COLO668 (cell line): ENCODE measurements around the gene RNF207.

Experiments used
- DNase-seq: peaks from one replicate; lab custom pipeline; 2025; ENCODE audit not compliant: unreplicated experiment; lab: John Stamatoyannopoulos, UW

RNF207 gene

GRCh38 chr1:6224718-6225117 is 18.8 kb downstream of the RNF207 start:
- DNase-seq = no peak

GRCh38 chr1:6225651-6226050 is 19.7 kb downstream of the RNF207 start:
- no peak for DNase-seq

GRCh38 chr1:6233376-6233775 is 27.5 kb downstream of the RNF207 start:
- no peak for DNase-seq

DNA sequence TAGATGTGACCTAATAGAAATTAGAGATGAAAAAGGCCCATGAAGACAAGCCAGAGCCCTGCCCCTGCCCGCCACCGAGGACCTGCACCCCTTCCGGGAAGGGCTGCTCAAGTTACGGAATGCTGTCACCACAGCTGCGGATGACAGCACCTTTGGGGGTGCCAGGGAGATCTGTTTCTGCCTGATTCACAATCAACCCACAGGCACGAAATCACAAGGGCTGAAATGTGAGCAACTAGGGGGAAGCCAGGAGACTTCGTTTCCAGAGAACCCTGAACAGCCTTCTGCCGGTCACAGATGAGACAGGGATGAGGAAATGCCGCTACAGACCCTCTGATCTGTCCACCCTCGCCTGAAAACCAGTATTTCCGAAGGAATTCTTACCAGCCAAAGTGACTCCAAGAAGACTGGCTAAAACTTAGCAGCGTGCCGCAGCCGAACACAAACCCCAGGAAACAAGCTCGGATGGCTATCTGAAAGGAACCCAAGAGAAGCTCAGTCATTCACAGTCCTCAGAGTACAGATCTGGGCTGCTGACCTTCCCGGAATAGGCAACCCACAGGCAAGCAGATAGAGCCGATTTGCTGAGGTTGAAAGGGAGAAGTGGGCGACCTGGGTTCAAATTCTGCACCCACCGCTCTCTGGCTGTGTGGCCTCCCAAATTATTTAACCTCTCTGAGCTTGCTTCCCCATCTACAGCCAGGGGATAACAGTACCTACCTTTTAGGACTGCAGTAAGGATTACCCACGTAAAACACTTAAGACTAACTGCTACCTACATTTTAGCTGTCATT is 28.8 kb downstream of the RNF207 start:
- DNase-seq = peak; percentile 74

DNA sequence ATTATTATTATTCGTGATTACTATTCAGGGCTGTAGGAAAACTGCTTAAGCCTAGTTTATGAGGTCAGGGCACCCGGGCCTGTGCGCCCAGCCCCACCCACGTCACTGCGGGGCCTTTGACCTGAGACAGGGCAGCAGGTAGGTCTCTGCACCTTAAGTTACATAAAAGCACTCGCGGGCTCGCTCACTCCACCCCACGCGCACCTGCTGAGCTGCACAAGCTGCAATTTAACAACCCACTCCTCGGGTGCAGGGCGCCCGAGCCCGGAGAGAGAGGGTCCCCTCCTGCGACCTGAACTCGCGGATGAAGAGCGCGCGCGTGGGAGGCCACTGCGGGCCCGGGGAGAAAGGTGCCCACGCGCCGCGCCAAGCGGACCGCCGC is 29.4 kb downstream of the RNF207 start:
- peak; percentile 74 for DNase-seq

DNA sequence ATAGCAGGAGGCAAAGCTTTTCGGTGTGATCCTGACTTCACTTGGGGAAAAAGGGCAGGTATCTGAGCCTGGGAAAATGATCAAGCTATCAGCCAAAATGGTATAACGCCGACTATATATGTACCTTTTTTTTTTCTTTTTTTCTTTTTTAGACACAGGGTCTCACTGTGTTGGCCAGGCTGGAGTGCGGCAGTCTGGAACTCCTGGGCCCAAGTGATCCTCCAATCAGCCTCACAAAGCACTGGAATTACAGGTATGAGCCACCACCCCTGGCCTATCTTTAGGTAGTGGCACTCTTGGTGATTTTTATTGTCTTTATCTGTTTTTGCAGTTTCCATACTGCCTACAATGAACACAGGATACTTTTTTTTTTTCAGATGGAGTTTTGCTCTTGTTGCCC is 31.2 kb downstream of the RNF207 start:
- no peak for DNase-seq

GRCh38 chr1:6239213-6239752 is 33.4 kb downstream of the RNF207 start:
- no peak for DNase-seq

DNA sequence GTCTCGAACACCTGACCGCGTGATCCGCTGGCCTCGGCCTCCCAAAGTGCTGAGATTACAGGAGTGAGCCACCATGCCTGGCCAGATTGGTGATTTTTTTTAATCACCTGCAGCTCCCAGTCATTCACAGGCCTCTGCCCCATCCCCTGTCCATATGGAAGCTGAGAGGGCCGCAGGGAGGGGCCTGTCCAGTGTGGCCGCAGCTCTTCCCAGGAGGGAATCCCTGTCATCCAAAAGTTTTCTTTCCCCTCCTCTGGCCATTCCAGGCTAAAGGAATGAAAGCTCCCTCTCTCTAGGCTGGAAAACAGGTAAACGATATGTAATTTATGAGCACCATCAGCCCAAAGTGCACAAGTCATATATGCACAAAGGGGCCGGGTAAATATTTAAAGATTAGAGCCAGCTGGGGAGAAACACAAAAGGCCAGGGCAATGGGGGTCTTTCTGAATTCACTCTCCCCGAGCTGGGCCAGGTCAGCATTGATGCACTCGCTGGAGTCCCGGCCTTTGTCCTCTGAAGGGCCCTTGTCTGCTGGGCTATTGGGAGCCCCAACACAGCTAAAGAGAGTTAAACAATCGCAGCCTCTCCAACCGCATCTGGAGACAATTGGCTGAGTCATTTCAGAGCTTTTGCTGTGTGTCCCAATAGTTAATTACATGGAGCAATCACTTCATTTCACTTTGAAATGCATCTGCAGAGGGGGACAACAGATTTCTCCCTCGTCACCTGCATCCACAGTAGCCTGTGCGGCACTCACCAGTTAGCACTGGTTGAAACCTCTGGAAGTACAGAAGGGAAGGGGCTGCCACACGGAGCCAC is 34.2 kb downstream of the RNF207 start:
- peak; percentile 78 for DNase-seq

GRCh38 chr1:6241107-6241886 is 35.4 kb downstream of the RNF207 start:
- DNase-seq = no peak

DNA sequence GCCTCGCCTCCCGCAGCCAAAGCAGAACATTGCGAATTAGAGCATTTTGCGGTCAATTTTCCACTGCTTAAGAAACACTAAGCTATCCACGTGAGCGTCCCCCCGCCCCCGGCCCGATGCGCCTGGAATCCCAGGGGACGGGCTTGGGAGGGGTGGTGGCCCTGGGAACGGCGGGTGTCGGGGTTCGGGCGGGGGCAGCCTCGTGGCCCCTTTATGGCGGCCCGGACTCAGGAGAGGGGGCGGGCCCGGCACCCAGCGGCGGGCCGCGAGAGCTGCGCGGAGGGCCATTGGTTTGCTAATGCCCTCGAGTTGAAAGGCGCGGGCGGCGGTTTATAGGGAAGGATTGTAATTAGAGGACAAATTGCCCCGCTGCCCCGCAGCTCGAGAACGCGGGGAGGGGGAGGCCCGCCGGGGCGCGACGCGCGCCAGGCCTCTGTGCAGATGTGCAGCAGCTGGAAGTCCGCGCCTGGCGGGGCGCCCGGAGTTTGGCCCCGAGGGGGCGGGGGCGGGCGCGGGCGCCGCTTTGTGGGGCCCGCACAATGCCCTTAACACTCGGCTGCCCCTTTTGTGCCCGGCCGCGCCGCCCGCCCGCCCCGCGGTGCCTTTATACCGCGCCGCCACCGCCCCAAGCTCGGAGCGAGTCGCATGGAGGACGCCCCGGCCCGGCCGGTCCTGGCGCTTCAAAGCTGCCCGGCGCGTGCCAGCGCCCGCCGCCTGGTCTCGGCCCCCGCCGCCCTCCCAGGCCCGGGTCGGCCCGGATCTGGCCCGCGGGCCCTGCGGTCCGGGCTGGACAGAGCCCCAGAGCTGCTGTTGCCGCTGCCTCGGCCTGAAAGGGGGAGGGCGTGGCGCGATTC is 36.2 kb downstream of the RNF207 start:
- peak; percentile 56 for DNase-seq

DNA sequence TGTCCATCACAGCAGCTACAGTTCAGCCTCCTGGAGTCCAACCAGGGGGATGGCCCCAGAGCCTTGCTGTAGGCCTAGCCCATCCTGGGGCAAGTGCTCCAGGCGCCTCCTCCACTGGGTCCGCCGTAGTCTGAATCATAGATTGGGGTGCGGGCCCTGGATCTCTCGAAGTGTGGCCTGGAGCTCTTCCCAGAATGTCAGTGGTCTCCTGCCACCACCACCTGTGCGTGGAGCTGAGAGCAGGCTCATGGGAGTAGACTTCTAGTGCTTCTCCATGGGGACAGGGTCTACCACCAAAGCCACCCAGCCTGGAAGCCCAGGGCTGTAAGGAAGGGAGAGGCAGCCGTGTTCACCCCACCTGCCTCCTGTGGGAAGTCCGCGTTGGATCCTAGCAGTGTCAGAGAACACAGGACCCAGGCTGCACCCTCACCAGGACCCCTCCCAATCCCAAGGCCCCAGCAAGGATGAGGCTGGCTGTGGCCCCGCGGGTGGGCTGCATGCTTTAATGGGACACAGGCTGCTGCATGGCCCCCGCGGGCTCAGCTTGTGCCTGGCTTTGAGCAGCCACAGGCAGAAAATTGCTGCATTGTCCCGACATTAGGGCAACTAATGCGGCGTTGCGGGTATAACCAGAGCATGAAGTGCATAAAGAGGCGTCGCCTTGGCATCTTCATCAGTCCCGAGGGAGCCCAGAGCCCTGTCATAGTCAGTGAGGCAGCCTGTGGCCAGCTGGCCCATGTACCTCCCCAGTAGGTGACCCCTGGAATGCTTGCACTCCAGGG is 37.3 kb downstream of the RNF207 start:
- no peak for DNase-seq

DNA sequence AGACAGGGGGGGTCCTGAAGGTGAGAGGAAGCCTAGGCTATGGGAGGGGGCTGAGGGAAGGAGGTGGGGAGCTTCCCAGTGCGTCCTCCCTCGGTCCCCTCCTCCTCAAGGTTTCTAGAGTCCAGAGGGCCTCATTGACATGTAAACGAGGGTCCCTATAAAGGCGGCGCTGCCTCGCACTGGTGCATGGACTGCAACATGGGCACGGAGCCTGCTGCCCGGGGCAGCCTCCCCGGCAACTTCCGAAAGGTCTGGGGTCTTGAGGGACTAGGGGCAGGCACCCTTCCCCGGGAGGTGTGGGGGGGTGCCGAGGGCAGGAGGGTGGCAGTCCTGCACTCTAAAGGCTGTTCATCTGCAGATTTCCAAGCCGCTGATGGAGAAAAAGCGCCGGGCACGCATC is 38.1 kb downstream of the RNF207 start, which contains the start of gene HES3:
Gene HES3, plus strand, starts transcription at position 187 of the 400 bp plus-strand sequence. Its CDS starts 187 bp downstream, at position 374.
- DNase-seq = no peak

DNA sequence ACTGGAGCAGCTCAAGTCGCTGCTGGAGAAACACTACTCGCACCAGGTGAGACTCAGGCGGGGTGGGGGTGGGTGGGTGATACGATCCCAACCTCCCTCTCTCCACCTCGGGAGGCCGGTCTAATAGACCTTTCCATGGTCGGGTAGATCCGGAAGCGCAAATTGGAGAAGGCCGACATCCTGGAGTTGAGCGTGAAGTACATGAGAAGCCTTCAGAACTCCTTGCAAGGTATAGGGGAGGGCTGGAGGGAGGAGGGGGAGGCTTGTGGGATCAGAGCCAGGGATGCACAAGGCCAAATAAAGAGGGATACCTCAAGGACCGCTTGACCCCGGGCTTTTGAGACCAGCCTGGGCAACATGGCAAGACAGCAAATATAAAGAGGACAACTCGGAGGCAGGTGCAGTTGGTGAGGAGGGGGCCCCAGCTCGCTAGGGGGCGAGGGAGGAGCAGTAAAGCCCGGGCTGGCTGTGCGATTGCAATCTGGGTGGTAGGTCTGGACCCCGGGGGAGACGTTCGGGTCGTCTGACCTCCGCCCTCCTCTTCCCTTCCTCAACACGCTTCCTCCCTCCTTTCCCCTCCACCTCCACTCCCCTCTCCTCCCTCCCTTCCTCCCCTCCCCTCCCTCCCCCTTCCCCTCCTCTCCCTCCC is 38.6 kb downstream of the RNF207 start:
- no peak for DNase-seq

GRCh38 chr1:6245086-6245868 is 39.4 kb downstream of the RNF207 start:
- DNase-seq = peak; percentile 96

GRCh38 chr1:6245869-6246496 is 40.1 kb downstream of the RNF207 start:
- peak; percentile 72 for DNase-seq

GRCh38 chr1:6246497-6247467 is 40.9 kb downstream of the RNF207 start:
- DNase-seq = peak; percentile 94
